22Rv1 (cell line): ENCODE measurements around the gene TENT5A.

Experiments
- ZFX ChIP-seq: fragments of 450-650 bp; IDR thresholded peaks from 2 replicates; pipeline ENCODE4 v1.6.1; 2017; ENCODE audit warnings: antibody characterized with exemption, borderline replicate concordance
- TF ChIP-seq, protein P1 (sequence below): fragments of 450-650 bp; IDR thresholded peaks from 2 replicates; pipeline ENCODE4 v1.5.1; 2017; ENCODE audit warnings: mild to moderate bottlenecking

DNA sequence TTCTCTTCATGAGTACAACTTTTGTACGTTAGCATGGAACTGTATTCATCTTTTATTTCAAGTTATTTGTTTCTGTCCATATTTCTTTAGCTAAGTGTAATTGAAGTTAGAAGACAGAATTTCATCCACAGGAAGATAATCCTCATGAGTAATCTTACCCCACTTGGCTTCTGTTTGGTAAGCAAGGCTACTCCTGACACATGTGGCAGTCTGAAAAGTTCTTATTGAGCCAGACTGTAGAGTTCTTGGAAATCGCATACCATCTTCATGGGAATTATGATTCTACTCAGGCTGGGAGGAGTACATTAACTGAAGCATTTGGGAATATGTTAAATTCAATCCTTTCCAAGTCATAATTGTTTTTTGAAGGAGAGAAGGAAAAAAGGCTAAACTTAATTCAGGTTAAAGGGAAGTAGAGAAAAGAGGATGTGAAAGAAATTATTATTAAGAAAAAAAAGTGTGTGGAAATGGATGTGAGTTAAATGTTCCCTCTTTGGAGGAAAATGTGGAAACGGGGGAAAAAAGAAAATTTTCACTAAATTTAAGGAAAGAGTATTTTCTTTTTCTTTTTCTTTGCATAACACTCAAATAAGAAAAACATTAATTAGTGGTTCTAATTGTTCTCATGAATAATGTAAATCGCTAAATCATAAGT, 41.5 kb upstream of the TENT5A start:
- TF ChIP-seq, protein P1, sequence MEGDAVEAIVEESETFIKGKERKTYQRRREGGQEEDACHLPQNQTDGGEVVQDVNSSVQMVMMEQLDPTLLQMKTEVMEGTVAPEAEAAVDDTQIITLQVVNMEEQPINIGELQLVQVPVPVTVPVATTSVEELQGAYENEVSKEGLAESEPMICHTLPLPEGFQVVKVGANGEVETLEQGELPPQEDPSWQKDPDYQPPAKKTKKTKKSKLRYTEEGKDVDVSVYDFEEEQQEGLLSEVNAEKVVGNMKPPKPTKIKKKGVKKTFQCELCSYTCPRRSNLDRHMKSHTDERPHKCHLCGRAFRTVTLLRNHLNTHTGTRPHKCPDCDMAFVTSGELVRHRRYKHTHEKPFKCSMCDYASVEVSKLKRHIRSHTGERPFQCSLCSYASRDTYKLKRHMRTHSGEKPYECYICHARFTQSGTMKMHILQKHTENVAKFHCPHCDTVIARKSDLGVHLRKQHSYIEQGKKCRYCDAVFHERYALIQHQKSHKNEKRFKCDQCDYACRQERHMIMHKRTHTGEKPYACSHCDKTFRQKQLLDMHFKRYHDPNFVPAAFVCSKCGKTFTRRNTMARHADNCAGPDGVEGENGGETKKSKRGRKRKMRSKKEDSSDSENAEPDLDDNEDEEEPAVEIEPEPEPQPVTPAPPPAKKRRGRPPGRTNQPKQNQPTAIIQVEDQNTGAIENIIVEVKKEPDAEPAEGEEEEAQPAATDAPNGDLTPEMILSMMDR = no peak
- no peak for TF ChIP-seq ZFX
